HG03064 (cell line): Measurements from ENCODE around the gene NTN5.
"Not testable (repeated sequence)": the region's sequence is repeated elsewhere in the genome, so short reads cannot be mapped to it uniquely, and the experiment has no call there.

ENCODE experiments used
- ATAC-seq: cut with Tn5 transposase; IDR thresholded peaks from one replicate; pipeline ENCODE4 v1.9.1; 2021; ENCODE audit warnings: low read depth; ENCODE audit not compliant: unreplicated experiment

NTN5 gene

GRCh38 chr19:48632692-48633147 lies 40.1 kb downstream of the NTN5 start:
- ATAC-seq: no peak

GRCh38 chr19:48632286-48632685 lies 40.5 kb downstream of the NTN5 start:
- ATAC-seq: not testable (repeated sequence)

- ATAC-seq: no peak
These were observed 41.6 kb downstream of the NTN5 start for GRCh38 chr19:48631225-48631624.

GRCh38 chr19:48630296-48631063 lies 42.3 kb downstream of the NTN5 start:
- no peak for ATAC-seq

GRCh38 chr19:48629599-48630295 lies 43.1 kb downstream of the NTN5 start:
- no peak for ATAC-seq

GRCh38 chr19:48629297-48629598 lies 43.6 kb downstream of the NTN5 start:
- no peak for ATAC-seq

GRCh38 chr19:48628486-48629296 lies 44.1 kb downstream of the NTN5 start:
- ATAC-seq: no peak

GRCh38 chr19:48627865-48628314 lies 44.9 kb downstream of the NTN5 start:
- ATAC-seq: no peak

- ATAC-seq: no peak
These were observed 45.5 kb downstream of the NTN5 start for GRCh38 chr19:48627201-48627864.

- ATAC-seq: no peak
These were observed 46.9 kb downstream of the NTN5 start for GRCh38 chr19:48625891-48626327.

GRCh38 chr19:48624791-48625723 lies 47.8 kb downstream of the NTN5 start:
- no peak for ATAC-seq

- ATAC-seq: peak; percentile 59
These were observed 48.7 kb downstream of the NTN5 start for GRCh38 chr19:48624067-48624594.

- no peak for ATAC-seq
These were observed 49.2 kb downstream of the NTN5 start for GRCh38 chr19:48623556-48624066.

- ATAC-seq: no peak
These were observed 52.9 kb downstream of the NTN5 start for GRCh38 chr19:48619692-48620585.

GRCh38 chr19:48618916-48619691 lies 53.7 kb downstream of the NTN5 start, which contains the start of the genes RPL18 and SPHK2:
Gene RPL18 (minus strand): TSS chr19:48619178. CDS start chr19:48619143, 35 bp downstream.
Gene SPHK2 (plus strand): TSS chr19:48619506. CDS start chr19:48620515, 1,009 bp downstream.
- peak; percentile 71 for ATAC-seq

GRCh38 chr19:48618278-48618915 lies 54.4 kb downstream of the NTN5 start:
- no peak for ATAC-seq
